ENCODE measurements around the gene HMGN3. TPM values are rescaled to one million over a fixed set of nuclear protein-coding genes. Genes with fewer than 3 reads are reported as not detected.

Gene HMGN3
- total RNA-seq, 1 experiment from 2014 or later: 246 TPM

Other genes starting within 250 kb of the HMGN3 start
- 31.2 and 32.6 TPM in 2 replicates for gene PHIP, start 156.4 kb downstream of the HMGN3 start, total RNA-seq (2022)

All from Caco-2 (cell line).